CD14-positive monocyte (primary cell): Measurements from ENCODE around the gene WDR33. TPM values are rescaled to one million over a fixed set of nuclear protein-coding genes. Genes with fewer than 3 reads are reported as not detected.

Source experiments
- DNase-seq, 3 donors: peaks; one replicate each; pipeline ENCODE4 v3.0.0-alpha.2; 2011 to 2022
- H2AFZ ChIP-seq: 2 replicates; pipeline ENCODE4 v1.6.0; 2012; ENCODE audit warnings: mild to moderate bottlenecking, low read depth, low read length, inconsistent platforms; ENCODE audit not compliant: insufficient read depth, poor library complexity, severe bottlenecking
- H3K27ac ChIP-seq, 2 donors: 1 replicate in 1 of 2; 2 replicates in 1 of 2; pipeline ENCODE4 v1.5.1; 2012 to 2013; ENCODE audit warnings: low read length in 2 of 2, control low read depth in 1 of 2, inconsistent platforms in 1 of 2, low read depth in 1 of 2, mild to moderate bottlenecking in 1 of 2
- H3K27me3 ChIP-seq, 2 donors: one replicate each; pipeline versions ENCODE4 v1.6.0 to v1.6.1; 2011 to 2013; ENCODE audit warnings: low read length in 2 of 2; ENCODE audit not compliant: control insufficient read depth in 2 of 2, insufficient read depth in 2 of 2
- H3K36me3 ChIP-seq, 2 donors: replicated peaks in 1 of 2; 1 replicate in 1 of 2; 2 replicates in 1 of 2; pipeline versions ENCODE4 v1.5.1 to v1.6.1; 2012 to 2013; ENCODE audit warnings: low read length in 2 of 2, control low read depth in 1 of 2, inconsistent platforms in 1 of 2, mild to moderate bottlenecking in 1 of 2; ENCODE audit not compliant: insufficient read depth in 2 of 2, control insufficient read depth in 1 of 2
- H3K4me1 ChIP-seq, 2 donors: 1 replicate in 1 of 2; 2 replicates in 1 of 2; pipeline versions ENCODE4 v1.5.1 to v1.6.1; 2012 to 2013; ENCODE audit warnings: low read length in 2 of 2, control low read depth in 1 of 2, inconsistent platforms in 1 of 2, mild to moderate bottlenecking in 1 of 2, moderate library complexity in 1 of 2; ENCODE audit not compliant: insufficient read depth in 2 of 2, control insufficient read depth in 1 of 2
- H3K4me2 ChIP-seq: replicated peaks from 2 replicates; pipeline ENCODE3; 2012; ENCODE audit warnings: low read length, moderate library complexity, mild to moderate bottlenecking; ENCODE audit not compliant: poor library complexity, severe bottlenecking; ENCODE audit errors: extremely low read depth
- H3K4me3 ChIP-seq, 3 experiments: fragments of 200-600 bp in 1 of 3; sonication (generic) in 1 of 3; replicated peaks in 1 of 3; 1 replicate in 2 of 3; 2 replicates in 1 of 3; pipeline ENCODE4 v1.5.1; 2011 to 2013; ENCODE audit warnings: low read length in 3 of 3, mild to moderate bottlenecking in 3 of 3, control low read depth in 2 of 3, low read depth in 2 of 3, inconsistent platforms in 1 of 3, moderate library complexity in 1 of 3
- H3K79me2 ChIP-seq: 2 replicates; pipeline ENCODE4 v1.6.0; 2012; ENCODE audit warnings: mild to moderate bottlenecking, control low read depth, inconsistent platforms, low read length, moderate library complexity; ENCODE audit not compliant: insufficient read depth
- H3K9ac ChIP-seq: 2 replicates; pipeline ENCODE4 v1.6.0; 2017; ENCODE audit warnings: low read length, mild to moderate bottlenecking; ENCODE audit not compliant: insufficient read depth, poor library complexity, severe bottlenecking
- H3K9me3 ChIP-seq, 2 donors: replicated peaks in 1 of 2; 1 replicate in 1 of 2; 2 replicates in 1 of 2; pipeline versions ENCODE4 v1.5.1 to v1.6.1; 2012 to 2013; ENCODE audit warnings: low read length in 2 of 2, control low read depth in 1 of 2; ENCODE audit not compliant: control insufficient read depth in 1 of 2, insufficient read depth in 1 of 2
- H4K20me1 ChIP-seq: 2 replicates; pipeline ENCODE4 v1.6.0; 2012; ENCODE audit warnings: mild to moderate bottlenecking, low read length, control low read depth, moderate library complexity; ENCODE audit not compliant: insufficient read depth
- H3K27ac Mint-ChIP-seq, 7 donors: one replicate each; pipeline ENCODE4 v1.8.0; 2020; ENCODE audit warnings: mild to moderate bottlenecking in 7 of 7, mixed read lengths in 7 of 7, moderate library complexity in 6 of 7, inconsistent platforms in 2 of 7
- H3K27me3 Mint-ChIP-seq, 3 donors: one replicate each; pipeline ENCODE4 v1.8.0; 2021 to 2022; ENCODE audit warnings: low read depth in 3 of 3, mild to moderate bottlenecking in 3 of 3, mixed read lengths in 3 of 3, moderate library complexity in 3 of 3, inconsistent platforms in 1 of 3
- H3K36me3 Mint-ChIP-seq, 2 donors: one replicate each; pipeline ENCODE4 v1.8.0; 2020; ENCODE audit warnings: mixed read lengths in 2 of 2, inconsistent platforms in 1 of 2, mild to moderate bottlenecking in 1 of 2
- H3K4me1 Mint-ChIP-seq: one replicate; pipeline ENCODE4 v1.8.0; 2020; ENCODE audit warnings: mild to moderate bottlenecking, mixed read lengths
- H3K4me3 Mint-ChIP-seq, 2 donors: one replicate each; pipeline ENCODE4 v1.8.0; 2020; ENCODE audit warnings: mild to moderate bottlenecking in 2 of 2, mixed read lengths in 2 of 2, moderate library complexity in 1 of 2
- H3K9me3 Mint-ChIP-seq, 7 donors: one replicate each; pipeline ENCODE4 v1.8.0; 2020 to 2022; ENCODE audit warnings: mixed read lengths in 7 of 7, mild to moderate bottlenecking in 6 of 7, moderate library complexity in 6 of 7, inconsistent platforms in 2 of 7
- WGBS: methylation state at CpG from one replicate; pipeline ENCODE4 v1.1.5; 2013; ENCODE audit warnings: missing lambda C conversion rate; ENCODE audit not compliant: insufficient coverage; 5-methylcytosine and 5-hydroxymethylcytosine counted together
- intact Hi-C, 2 donors: fragments of 100-400 bp; cut with micrococcal nuclease; formaldehyde crosslinking; loops; one replicate each; pipeline versions ENCODE4 v1.15.0 to v1.15.1; 2023
- polyA plus RNA-seq, 3 donors: library from polyadenylated mRNA; depleted of rRNA in 1 of 3; unstranded in 2 of 3; stranded (reverse) in 1 of 3; fragments of 300-500 nt in 2 of 3; fragments of >200 nt in 1 of 3; fragmentation: Illumina TruSeq in 2 of 3; gene quantifications; 1 replicate in 2 of 3; 2 replicates in 1 of 3; pipeline ENCODE4 v1.2.3, GENCODE V29; 2012 to 2021
- TF ChIP-seq, protein P1 (sequence below): fragments of 200-600 bp; IDR thresholded peaks from one replicate; pipeline ENCODE4 v1.8.0; 2022; ENCODE audit warnings: antibody characterized with exemption, mild to moderate bottlenecking

WDR33 gene
- polyA plus RNA-seq, 3 donors, result 12.5 to 19.6 (median 12.6) TPM

DNA sequence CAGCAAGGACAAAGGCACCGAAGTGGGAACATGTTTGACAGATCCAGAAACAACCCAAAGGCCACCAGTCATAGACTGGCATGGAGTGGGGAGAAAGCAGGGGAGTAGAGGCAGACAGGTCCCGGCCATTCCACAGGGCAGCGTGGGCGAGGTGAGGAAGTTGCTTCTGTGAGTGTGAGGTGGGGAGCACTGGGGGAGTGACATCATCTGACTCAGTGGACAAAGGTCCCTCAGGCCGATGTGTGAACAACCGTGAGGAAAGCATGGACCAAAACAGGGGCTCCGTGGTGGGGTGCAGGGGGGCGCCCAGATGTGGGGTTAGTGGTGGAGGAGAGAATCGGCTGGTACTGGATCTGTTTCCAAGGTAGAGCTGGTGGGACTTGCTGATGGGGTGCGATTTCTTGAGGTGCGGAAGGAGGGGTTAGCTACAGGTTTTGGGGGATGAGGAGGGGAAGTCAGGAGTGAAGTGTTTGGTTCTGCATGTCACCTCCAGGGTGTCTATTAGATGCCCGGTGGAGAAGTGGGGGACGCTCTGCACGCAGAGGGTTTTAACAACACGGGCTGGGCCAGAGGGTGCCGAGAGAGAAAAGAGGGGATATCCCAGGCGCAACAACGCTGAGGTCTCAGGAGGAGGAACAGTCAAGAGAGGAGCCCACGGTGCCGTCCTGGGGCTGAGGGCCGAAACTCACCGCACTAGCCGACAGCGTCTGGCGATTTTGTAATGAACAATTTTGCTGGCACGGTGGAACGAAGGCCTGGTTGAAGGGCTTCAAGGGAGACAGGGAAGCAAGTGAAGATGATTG is 112.2 kb downstream of the WDR33 start:
- Histone ChIP-seq H3K9ac (no peak overlapping the region), H3K4me3 (no peak overlapping the region), H3K36me3 (no peaks in the 10 kb centered on the region), H3K27me3 (no peaks in the 10 kb centered on the region), H4K20me1 (peaks cover 10% of the 10 kb centered on the region), H3K27ac (peak overlapping the region in 1 of 2 donors; percentile 40), H3K4me1 (peaks cover 28 to 30% of the 10 kb centered on the region in 2 donors), H3K4me2 (no peak overlapping the region), H3K79me2 (peaks cover 13% of the 10 kb centered on the region), H2AFZ (no peak overlapping the region), H3K9me3 (no peaks in the 10 kb centered on the region)
- 94% methylated on average over 24 of the region's 27 CpGs for WGBS
- intact Hi-C loops, result no loop called here
- DNase-seq, result peak in 1 of 3 donors; percentile 32
- Mint-ChIP-seq H3K4me3 (no peak overlapping the region), H3K36me3 (peaks cover 10 to 12% of the 10 kb centered on the region in 2 donors), H3K27me3 (peaks cover 2 to 4% (median 3%) of the 10 kb centered on the region in 3 donors), H3K4me1 (peaks cover 26% of the 10 kb centered on the region), H3K9me3 (no peaks in the 10 kb centered on the region), H3K27ac (peak overlapping the region; percentile 5 to 81 (median 74))
- TF ChIP-seq, protein P1, sequence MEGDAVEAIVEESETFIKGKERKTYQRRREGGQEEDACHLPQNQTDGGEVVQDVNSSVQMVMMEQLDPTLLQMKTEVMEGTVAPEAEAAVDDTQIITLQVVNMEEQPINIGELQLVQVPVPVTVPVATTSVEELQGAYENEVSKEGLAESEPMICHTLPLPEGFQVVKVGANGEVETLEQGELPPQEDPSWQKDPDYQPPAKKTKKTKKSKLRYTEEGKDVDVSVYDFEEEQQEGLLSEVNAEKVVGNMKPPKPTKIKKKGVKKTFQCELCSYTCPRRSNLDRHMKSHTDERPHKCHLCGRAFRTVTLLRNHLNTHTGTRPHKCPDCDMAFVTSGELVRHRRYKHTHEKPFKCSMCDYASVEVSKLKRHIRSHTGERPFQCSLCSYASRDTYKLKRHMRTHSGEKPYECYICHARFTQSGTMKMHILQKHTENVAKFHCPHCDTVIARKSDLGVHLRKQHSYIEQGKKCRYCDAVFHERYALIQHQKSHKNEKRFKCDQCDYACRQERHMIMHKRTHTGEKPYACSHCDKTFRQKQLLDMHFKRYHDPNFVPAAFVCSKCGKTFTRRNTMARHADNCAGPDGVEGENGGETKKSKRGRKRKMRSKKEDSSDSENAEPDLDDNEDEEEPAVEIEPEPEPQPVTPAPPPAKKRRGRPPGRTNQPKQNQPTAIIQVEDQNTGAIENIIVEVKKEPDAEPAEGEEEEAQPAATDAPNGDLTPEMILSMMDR, result no peak

DNA sequence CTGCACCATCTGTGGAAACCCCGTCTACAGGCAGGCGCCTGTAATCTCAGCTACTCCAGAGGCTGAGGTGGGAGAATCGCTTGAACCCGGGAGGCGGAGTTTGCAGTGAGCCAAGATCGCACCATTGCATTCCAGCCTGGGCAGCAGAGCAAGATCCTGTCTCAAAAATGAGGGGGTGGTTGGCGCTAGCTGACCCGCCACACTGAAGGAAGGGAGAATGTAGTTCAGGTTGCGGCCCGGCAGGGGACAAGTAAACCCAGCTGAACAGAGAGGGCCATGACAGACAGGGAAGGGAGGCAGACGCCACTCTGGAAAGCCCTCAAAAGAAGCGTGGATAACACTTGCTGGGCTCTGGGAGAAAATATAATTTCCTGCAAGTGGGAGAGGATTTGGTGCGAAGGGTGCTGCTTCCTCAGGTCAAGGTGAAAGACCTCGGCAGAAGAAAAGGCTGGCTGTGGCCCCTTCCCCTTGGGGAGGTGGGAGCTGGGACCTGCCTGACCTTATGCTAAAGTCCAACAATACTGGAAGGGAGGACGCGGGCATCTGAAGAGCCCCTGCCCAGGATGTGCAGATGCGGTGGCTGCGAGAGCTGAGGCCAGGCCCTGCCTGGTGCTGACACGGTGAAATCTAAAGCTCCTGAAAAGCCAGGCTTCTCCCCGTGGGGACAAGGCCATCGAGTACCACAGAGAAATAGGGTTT is 113.3 kb downstream of the WDR33 start:
- H2AFZ ChIP-seq, result no peak overlapping the region
- DNase-seq, result no peak
- no peaks in the 10 kb centered on the region for H3K36me3 ChIP-seq

More for the DNA sequence above, 113.3 kb downstream of the WDR33 start:
- peaks cover 10% of the 10 kb centered on the region in 2 donors for H3K36me3 Mint-ChIP-seq
- peaks cover 2% of the 10 kb centered on the region for H4K20me1 ChIP-seq
- TF ChIP-seq, protein P1, result no peak
- H3K27me3 ChIP-seq, result no peaks in the 10 kb centered on the region
- no peaks in the 10 kb centered on the region for H3K9me3 Mint-ChIP-seq
- peak overlapping the region in 5 of 7 donors; percentile 41 to 73 (median 61) for H3K27ac Mint-ChIP-seq
- H3K27ac ChIP-seq, result no peak overlapping the region
- H3K4me3 Mint-ChIP-seq, result no peak overlapping the region
- H3K9ac ChIP-seq, result no peak overlapping the region
- H3K27me3 Mint-ChIP-seq, result peaks cover 2 to 4% (median 3%) of the 10 kb centered on the region in 3 donors
- peaks cover 18% of the 10 kb centered on the region for H3K4me1 Mint-ChIP-seq
- H3K4me2 ChIP-seq, result no peak overlapping the region
- WGBS, result 98% methylated on average over 19 of the region's 21 CpGs
- no peak overlapping the region for H3K4me3 ChIP-seq
- H3K9me3 ChIP-seq, result no peaks in the 10 kb centered on the region
- peaks cover 17 to 18% of the 10 kb centered on the region in 2 donors for H3K4me1 ChIP-seq
- H3K79me2 ChIP-seq, result peaks cover 2% of the 10 kb centered on the region
- intact Hi-C loops, result no loop called here
